ENCODE results near the gene AKAP1. TPM values are rescaled to one million over a fixed set of nuclear protein-coding genes. Genes with fewer than 3 reads are reported as not detected.

Gene AKAP1
- polyA plus RNA-seq, 1 of the 3 experiments (the other 2 are of a cell fraction), result 36.3 TPM

GRCh38 chr17:57104461-57105175 is 19.6 kb downstream of the AKAP1 start:
- H3F3A ChIP-seq (replicated peaks; ENCODE audit: insufficient read depth), result no peaks in the 10 kb centered on the region
- H3K27me3 ChIP-seq (ENCODE audit: insufficient read depth), result no peaks in the 10 kb centered on the region
- no peak overlapping the region for H3K4me3 ChIP-seq (ENCODE audit: low read depth in 2 of 2, low read length in 1 of 2)
- 77% methylated on average over 7 of the region's 7 CpGs for WGBS (ENCODE audit: low lambda C conversion rate)
- DNase-seq, result no peak
- ChIA-PET POLR2A (interaction anchor here (0.6 kb wide), 1 partner anchor 1681 kb away, joined by 3 read pairs; no protein-coding TSS in a partner anchor), CTCF (interaction anchor here (0.9 to 2.1 kb wide), 5 partner anchors 9 to 1009 kb away, joined by 3 to 12 read pairs (median 4); partner anchors contain the start of gene AKAP1)
- peaks cover 0 to 5% of the 10 kb centered on the region in 2 experiments; a peak in 1 of 4 replicates for H3K4me1 ChIP-seq (ENCODE audit: control insufficient read depth in 1 of 2, insufficient read depth in 2 of 2, low read depth in 1 of 2, low read length in 1 of 2)
- no peaks in the 10 kb centered on the region for H3K9me3 ChIP-seq
- H3K36me3 ChIP-seq (replicated peaks in 1 of 2; ENCODE audit: control insufficient read depth in 1 of 2, insufficient read depth in 2 of 2, low read length in 1 of 2), result no peaks in the 10 kb centered on the region
- H3K9ac ChIP-seq, result no peak overlapping the region
- H4K20me1 ChIP-seq (ENCODE audit: insufficient read depth), result no peaks in the 10 kb centered on the region
- no peaks in the 10 kb centered on the region for H3K79me2 ChIP-seq (ENCODE audit: insufficient read depth)
- no peaks in the 10 kb centered on the region for H3K9me2 ChIP-seq
- TF ChIP-seq, protein P1, sequence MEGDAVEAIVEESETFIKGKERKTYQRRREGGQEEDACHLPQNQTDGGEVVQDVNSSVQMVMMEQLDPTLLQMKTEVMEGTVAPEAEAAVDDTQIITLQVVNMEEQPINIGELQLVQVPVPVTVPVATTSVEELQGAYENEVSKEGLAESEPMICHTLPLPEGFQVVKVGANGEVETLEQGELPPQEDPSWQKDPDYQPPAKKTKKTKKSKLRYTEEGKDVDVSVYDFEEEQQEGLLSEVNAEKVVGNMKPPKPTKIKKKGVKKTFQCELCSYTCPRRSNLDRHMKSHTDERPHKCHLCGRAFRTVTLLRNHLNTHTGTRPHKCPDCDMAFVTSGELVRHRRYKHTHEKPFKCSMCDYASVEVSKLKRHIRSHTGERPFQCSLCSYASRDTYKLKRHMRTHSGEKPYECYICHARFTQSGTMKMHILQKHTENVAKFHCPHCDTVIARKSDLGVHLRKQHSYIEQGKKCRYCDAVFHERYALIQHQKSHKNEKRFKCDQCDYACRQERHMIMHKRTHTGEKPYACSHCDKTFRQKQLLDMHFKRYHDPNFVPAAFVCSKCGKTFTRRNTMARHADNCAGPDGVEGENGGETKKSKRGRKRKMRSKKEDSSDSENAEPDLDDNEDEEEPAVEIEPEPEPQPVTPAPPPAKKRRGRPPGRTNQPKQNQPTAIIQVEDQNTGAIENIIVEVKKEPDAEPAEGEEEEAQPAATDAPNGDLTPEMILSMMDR (IDR thresholded peaks at IDR 0.05), result no peak
- TF ChIP-seq NFIC (IDR thresholded peaks at IDR 0.05; ENCODE audit: borderline replicate concordance) (no peak), FOXM1 (IDR thresholded peaks at IDR 0.05; ENCODE audit: low read depth) (no peak), FOXJ3 (CRISPR knock-in tag; IDR thresholded peaks at IDR 0.05) (no peak), RCOR1 (IDR thresholded peaks at IDR 0.05; ENCODE audit: low read length) (no peak), NRF1 (IDR thresholded peaks at IDR 0.05; ENCODE audit: low read depth, low read length) (no peak), TEAD4 (IDR thresholded peaks at IDR 0.05; ENCODE audit: borderline replicate concordance, insufficient read depth) (peak; percentile 39; the same call in 1 of the 2 replicates), MEF2A (IDR thresholded peaks at IDR 0.05; ENCODE audit: borderline replicate concordance, low read depth) (no peak), PBX3 (IDR thresholded peaks at IDR 0.05) (no peak), GATA2 (CRISPR knock-in tag; IDR thresholded peaks at IDR 0.05) (no peak), JUND (IDR thresholded peaks at IDR 0.05) (peak; percentile 70), MXI1 (IDR thresholded peaks at IDR 0.05; ENCODE audit: low read depth, low read length) (no peak), MAX (IDR thresholded peaks at IDR 0.05; ENCODE audit: low read depth) (0 out of 2 replicates have a peak, but pooled peaks have one; percentile 23), FOSL2 (IDR thresholded peaks at IDR 0.05; ENCODE audit: borderline replicate concordance, low read depth) (peak; percentile 66; the same call in 1 of the 2 replicates), GABPA (IDR thresholded peaks at IDR 0.05; ENCODE audit: low read depth) (no peak)
- TF ChIP-seq, protein P2, sequence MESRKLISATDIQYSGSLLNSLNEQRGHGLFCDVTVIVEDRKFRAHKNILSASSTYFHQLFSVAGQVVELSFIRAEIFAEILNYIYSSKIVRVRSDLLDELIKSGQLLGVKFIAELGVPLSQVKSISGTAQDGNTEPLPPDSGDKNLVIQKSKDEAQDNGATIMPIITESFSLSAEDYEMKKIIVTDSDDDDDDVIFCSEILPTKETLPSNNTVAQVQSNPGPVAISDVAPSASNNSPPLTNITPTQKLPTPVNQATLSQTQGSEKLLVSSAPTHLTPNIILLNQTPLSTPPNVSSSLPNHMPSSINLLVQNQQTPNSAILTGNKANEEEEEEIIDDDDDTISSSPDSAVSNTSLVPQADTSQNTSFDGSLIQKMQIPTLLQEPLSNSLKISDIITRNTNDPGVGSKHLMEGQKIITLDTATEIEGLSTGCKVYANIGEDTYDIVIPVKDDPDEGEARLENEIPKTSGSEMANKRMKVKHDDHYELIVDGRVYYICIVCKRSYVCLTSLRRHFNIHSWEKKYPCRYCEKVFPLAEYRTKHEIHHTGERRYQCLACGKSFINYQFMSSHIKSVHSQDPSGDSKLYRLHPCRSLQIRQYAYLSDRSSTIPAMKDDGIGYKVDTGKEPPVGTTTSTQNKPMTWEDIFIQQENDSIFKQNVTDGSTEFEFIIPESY (IDR thresholded peaks at IDR 0.05; ENCODE audit: borderline replicate concordance, low read depth), result no peak
- H3K27ac ChIP-seq (ENCODE audit: low read depth in 2 of 2, low read length in 1 of 2), result peak overlapping the region in 1 of 2 experiments; percentile 35; a peak in 1 of 4 replicates
- no peak overlapping the region for H2AFZ ChIP-seq (ENCODE audit: low read depth)
- H3K4me2 ChIP-seq, result peak overlapping the region; percentile 6; the same call in 1 of the 2 replicates

Data from SK-N-SH (cell line).